Measurements from ENCODE around the gene CHI3L2. TPM values are rescaled to one million over a fixed set of nuclear protein-coding genes. Genes with fewer than 3 reads are reported as not detected.
A peak's percentile ranks its signal among the peaks of the same experiment; 100 is the strongest.

CHI3L2 gene
- total and polyA plus RNA-seq, 2 of the 13 experiments (the other 11 are each of a cell fraction or from before 2014, with no cell fraction given) = 0.46 to 1.7 TPM

DNA sequence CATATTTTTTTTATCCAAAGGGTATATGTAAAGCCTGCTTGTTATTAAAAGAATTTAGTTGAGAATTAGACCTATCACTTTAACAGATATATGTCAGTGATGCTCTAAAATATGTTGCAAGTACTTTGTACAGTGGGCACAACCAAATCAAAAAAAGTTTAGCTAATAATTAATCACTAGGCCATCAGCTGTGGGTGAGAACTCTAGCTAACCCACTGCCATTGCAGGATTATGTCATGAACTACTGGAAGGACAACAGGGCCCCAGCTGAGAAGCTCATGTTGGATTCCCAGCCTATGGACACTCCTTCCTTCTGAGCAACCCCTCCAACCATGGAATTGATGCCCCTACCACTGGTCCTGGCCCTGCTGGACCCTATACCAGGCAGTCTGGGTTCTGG, 56.3 kb downstream of the CHI3L2 start (continued):
- TF ChIP-seq, protein P1, sequence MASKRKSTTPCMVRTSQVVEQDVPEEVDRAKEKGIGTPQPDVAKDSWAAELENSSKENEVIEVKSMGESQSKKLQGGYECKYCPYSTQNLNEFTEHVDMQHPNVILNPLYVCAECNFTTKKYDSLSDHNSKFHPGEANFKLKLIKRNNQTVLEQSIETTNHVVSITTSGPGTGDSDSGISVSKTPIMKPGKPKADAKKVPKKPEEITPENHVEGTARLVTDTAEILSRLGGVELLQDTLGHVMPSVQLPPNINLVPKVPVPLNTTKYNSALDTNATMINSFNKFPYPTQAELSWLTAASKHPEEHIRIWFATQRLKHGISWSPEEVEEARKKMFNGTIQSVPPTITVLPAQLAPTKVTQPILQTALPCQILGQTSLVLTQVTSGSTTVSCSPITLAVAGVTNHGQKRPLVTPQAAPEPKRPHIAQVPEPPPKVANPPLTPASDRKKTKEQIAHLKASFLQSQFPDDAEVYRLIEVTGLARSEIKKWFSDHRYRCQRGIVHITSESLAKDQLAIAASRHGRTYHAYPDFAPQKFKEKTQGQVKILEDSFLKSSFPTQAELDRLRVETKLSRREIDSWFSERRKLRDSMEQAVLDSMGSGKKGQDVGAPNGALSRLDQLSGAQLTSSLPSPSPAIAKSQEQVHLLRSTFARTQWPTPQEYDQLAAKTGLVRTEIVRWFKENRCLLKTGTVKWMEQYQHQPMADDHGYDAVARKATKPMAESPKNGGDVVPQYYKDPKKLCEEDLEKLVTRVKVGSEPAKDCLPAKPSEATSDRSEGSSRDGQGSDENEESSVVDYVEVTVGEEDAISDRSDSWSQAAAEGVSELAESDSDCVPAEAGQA (IDR thresholded peaks at IDR 0.05; ENCODE audit: low read depth) = no peak
- TF ChIP-seq, protein P1 (CRISPR knock-in tag; IDR thresholded peaks at IDR 0.05; ENCODE audit: borderline replicate concordance) = no peak
- no peak for TF ChIP-seq SMAD3 (CRISPR knock-in tag; IDR thresholded peaks at IDR 0.05)

DNA sequence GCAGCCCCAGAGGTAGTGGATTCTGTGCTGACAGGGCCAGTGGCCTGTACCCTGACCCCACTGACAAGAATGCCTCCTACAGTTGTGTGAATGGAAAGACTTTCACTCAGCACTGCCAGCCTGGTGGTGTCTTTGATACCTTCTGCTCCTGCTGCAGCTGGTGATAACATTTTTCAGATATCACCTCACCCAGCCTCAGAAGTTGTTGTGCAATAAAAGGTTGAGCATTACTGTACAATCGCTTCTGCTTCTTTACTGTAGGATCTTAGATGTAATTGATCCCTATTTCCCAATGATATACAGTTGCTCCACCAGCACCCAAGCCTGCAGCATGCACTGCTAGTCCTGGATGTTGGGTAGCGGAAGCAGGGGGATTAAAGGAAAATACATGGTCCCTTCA, 58.4 kb downstream of the CHI3L2 start:
- H4K20me1 ChIP-seq (ENCODE audit: insufficient read depth, low read length) = no peaks in the 10 kb centered on the region
- H3K4me1 ChIP-seq (ENCODE audit: insufficient read depth, low read length) = peaks cover 30% of the 10 kb centered on the region
- 13% methylated on average over 2 of the region's 2 CpGs for WGBS (ENCODE audit: low lambda C conversion rate)
- no peak for DNase-seq (ENCODE audit: low spot score)
- no peaks in the 10 kb centered on the region for H3K9me3 ChIP-seq (ENCODE audit: low read length)
- no peaks in the 10 kb centered on the region for H3K79me2 ChIP-seq (ENCODE audit: insufficient read depth, low read length)
- ChIA-PET POLR2A (interaction anchor here (0.5 kb wide), 1 partner anchor 203 kb away, joined by 3 read pairs; no protein-coding TSS in a partner anchor), CTCF (ENCODE audit: low intra/inter-chr PET ratio, low total read pairs) (no interaction called here)
- TF ChIP-seq ZBTB7A (CRISPR knock-in tag; IDR thresholded peaks at IDR 0.05) (no peak), MXI1 (IDR thresholded peaks at IDR 0.05; ENCODE audit: borderline replicate concordance, low read depth, low read length) (no peak), ZNF766 (CRISPR knock-in tag; IDR thresholded peaks at IDR 0.05; ENCODE audit: borderline replicate concordance) (no peak), CEBPB (IDR thresholded peaks at IDR 0.05; ENCODE audit: borderline replicate concordance, low read depth, low read length) (peak; percentile 82)
- TF ChIP-seq, protein P2, sequence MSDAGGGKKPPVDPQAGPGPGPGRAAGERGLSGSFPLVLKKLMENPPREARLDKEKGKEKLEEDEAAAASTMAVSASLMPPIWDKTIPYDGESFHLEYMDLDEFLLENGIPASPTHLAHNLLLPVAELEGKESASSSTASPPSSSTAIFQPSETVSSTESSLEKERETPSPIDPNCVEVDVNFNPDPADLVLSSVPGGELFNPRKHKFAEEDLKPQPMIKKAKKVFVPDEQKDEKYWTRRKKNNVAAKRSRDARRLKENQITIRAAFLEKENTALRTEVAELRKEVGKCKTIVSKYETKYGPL (CRISPR knock-in tag; IDR thresholded peaks at IDR 0.05) = no peak
- FAIRE-seq = no peak
- no peak overlapping the region for H3K4me3 ChIP-seq (replicated peaks in 1 of 3; ENCODE audit: insufficient read depth in 1 of 3, low read depth in 2 of 3, low read length in 3 of 3)
- H3K36me3 ChIP-seq (replicated peaks in 1 of 2; ENCODE audit: control insufficient read depth in 1 of 2, insufficient read depth in 2 of 2, low read length in 2 of 2) = no peaks in the 10 kb centered on the region
- H3K27me3 ChIP-seq (ENCODE audit: control insufficient read depth in 1 of 2, insufficient read depth in 2 of 2, low read length in 2 of 2) = peaks cover 0 to 2% of the 10 kb centered on the region in 2 experiments; a peak in 1 of 5 replicates
- no peak overlapping the region for H3K9ac ChIP-seq (ENCODE audit: insufficient read depth, low read depth, low read length)
- no peak overlapping the region for H3K4me2 ChIP-seq (ENCODE audit: low read depth, low read length)
- intact Hi-C loops (cut with micrococcal nuclease; ENCODE audit: unreplicated experiment) (loop anchor here (5.0 kb wide), 1 partner anchor 46 kb away; no protein-coding TSS in a partner anchor), in situ Hi-C loops (cut with HindIII; ENCODE audit: extremely low pct_ligation_motif_present, low pct_unique_long_range_greater_than_20kb) (no loop called here)
- H2AFZ ChIP-seq (ENCODE audit: low read length) = no peak overlapping the region
- peak; percentile 45; the same call in 2 of the 3 replicates for ATAC-seq
- no TSS peak for BruUV-seq (replicated peaks)
- H3K27ac ChIP-seq (ENCODE audit: extremely low read length, insufficient read depth, low read length) = no peak overlapping the region

Data from HepG2 (cell line).